Keratinocyte (primary cell): Measurements from ENCODE around the gene ADAM12. TPM values are rescaled to one million over a fixed set of nuclear protein-coding genes. Genes with fewer than 3 reads are reported as not detected.

Experiments used
- DNase-seq: peaks from one replicate; pipeline ENCODE4 v3.0.0-alpha.2; 2011; ENCODE audit warnings: low read depth, missing footprints, low spot score
- FAIRE-seq: peaks from 2 replicates; lab custom pipeline; 2011; peaks lifted over from hg19 to GRCh38; lab: Jason Lieb, UNC
- H2AFZ ChIP-seq: 2 replicates; pipeline ENCODE4 v1.6.0; 2012; ENCODE audit warnings: low read length, control low read depth, inconsistent platforms; ENCODE audit not compliant: control insufficient read depth
- H3K27ac ChIP-seq: 2 replicates; pipeline ENCODE4 v1.5.1; 2011; ENCODE audit warnings: low read length; ENCODE audit not compliant: control insufficient read depth, insufficient read depth
- H3K27me3 ChIP-seq: 3 replicates; pipeline ENCODE4 v1.6.0; 2011; ENCODE audit warnings: low read length; ENCODE audit not compliant: control insufficient read depth, insufficient read depth; ENCODE audit errors: extremely low read depth
- H3K36me3 ChIP-seq, 2 experiments: 2 replicates in 1 of 2; 3 replicates in 1 of 2; pipeline ENCODE4 v1.5.1; 2011; ENCODE audit warnings: low read length in 2 of 2, mild to moderate bottlenecking in 1 of 2; ENCODE audit not compliant: control insufficient read depth in 2 of 2, insufficient read depth in 2 of 2; ENCODE audit errors: extremely low read depth in 1 of 2
- H3K4me1 ChIP-seq: 3 replicates; pipeline ENCODE4 v1.5.1; 2011; ENCODE audit warnings: low read length; ENCODE audit not compliant: control insufficient read depth, insufficient read depth; ENCODE audit errors: extremely low read depth
- H3K4me2 ChIP-seq: 3 replicates; pipeline ENCODE4 v1.6.0; 2011; ENCODE audit warnings: low read depth, low read length; ENCODE audit not compliant: control insufficient read depth, insufficient read depth; ENCODE audit errors: extremely low read depth
- H3K4me3 ChIP-seq, 3 experiments: fragments of 200-600 bp in 1 of 3; sonication (generic) in 1 of 3; 2 replicates in 2 of 3; 3 replicates in 1 of 3; pipeline ENCODE4 v1.5.1; 2011 to 2016; ENCODE audit warnings: low read length in 3 of 3, mild to moderate bottlenecking in 3 of 3, control low read depth in 2 of 3, inconsistent platforms in 1 of 3, low read depth in 1 of 3, mixed read lengths in 1 of 3, mixed run types in 1 of 3, moderate library complexity in 1 of 3; ENCODE audit not compliant: control insufficient read depth in 2 of 3, insufficient read depth in 2 of 3; ENCODE audit errors: extremely low read depth in 1 of 3
- H3K79me2 ChIP-seq: 2 replicates; pipeline ENCODE4 v1.6.0; 2012; ENCODE audit warnings: low read length; ENCODE audit not compliant: control insufficient read depth, insufficient read depth
- H3K9ac ChIP-seq: 3 replicates; pipeline ENCODE4 v1.6.0; 2011; ENCODE audit warnings: low read length; ENCODE audit not compliant: control insufficient read depth, insufficient read depth; ENCODE audit errors: extremely low read depth
- H3K9me1 ChIP-seq: 3 replicates; pipeline ENCODE4 v1.6.0; 2011; ENCODE audit warnings: low read length; ENCODE audit not compliant: control insufficient read depth, insufficient read depth; ENCODE audit errors: extremely low read depth
- H3K9me3 ChIP-seq: 2 replicates; pipeline ENCODE4 v1.5.1; 2012; ENCODE audit warnings: low read depth, low read length; ENCODE audit not compliant: control insufficient read depth
- H4K20me1 ChIP-seq: 3 replicates; pipeline ENCODE4 v1.6.0; 2011; ENCODE audit warnings: low read length; ENCODE audit not compliant: control insufficient read depth, insufficient read depth; ENCODE audit errors: extremely low read depth
- CTCF ChIP-seq, 3 experiments: IDR thresholded peaks in 1 of 3; conservative IDR thresholded peaks in 1 of 3; optimal IDR thresholded peaks in 1 of 3; 2 replicates in 2 of 3; 3 replicates in 1 of 3; pipeline versions ENCODE3 to v1.5.1; 2011; ENCODE audit warnings: low read length in 3 of 3, mild to moderate bottlenecking in 3 of 3, moderate library complexity in 2 of 3, control low read depth in 1 of 3, inconsistent platforms in 1 of 3; ENCODE audit not compliant: insufficient read depth in 2 of 3; ENCODE audit errors: extremely low read depth in 1 of 3
- EZH2 ChIP-seq: IDR thresholded peaks from one replicate; pipeline ENCODE4 v1.6.1; 2012; ENCODE audit warnings: inconsistent platforms, mild to moderate bottlenecking, low read length, moderate library complexity
- dilution Hi-C: fragments of 300-500 bp; cut with MboI; formaldehyde crosslinking; loops from one replicate; pipeline ENCODE4 v1.7.0; 2020; ENCODE audit warnings: low sequenced_read_pairs; ENCODE audit not compliant: extremely low pct_ligation_motif_present
- polyA plus RNA-seq, 5 experiments: library from polyadenylated mRNA; depleted of rRNA in 3 of 5; stranded (reverse) in 3 of 5; stranded (forward) in 1 of 5; unstranded in 1 of 5; fragments of >200 nt; gene quantifications; 1 replicate in 1 of 5; 2 replicates in 3 of 5; 3 replicates in 1 of 5; pipeline versions ENCODE4 v1.2.1 to v1.2.3, GENCODE V29; 2011 to 2012; ENCODE audit warnings: missing spikeins in 2 of 5, low read depth in 1 of 5, low replicate concordance in 1 of 5

ADAM12 gene
- polyA plus RNA-seq, 1 donor (not counting 4 experiments of a cell fraction or from before 2014, with no cell fraction given), result 0.07 TPM

- Histone ChIP-seq H3K4me1 (no peaks in the 10 kb centered on the region), H3K9me3 (no peaks in the 10 kb centered on the region), H3K4me3 (no peak overlapping the region), H3K36me3 (no peaks in the 10 kb centered on the region), H3K27ac (no peak overlapping the region), H3K9me1 (no peaks in the 10 kb centered on the region), H2AFZ (no peak overlapping the region), H3K79me2 (no peaks in the 10 kb centered on the region), H3K4me2 (no peak overlapping the region), H3K27me3 (no peaks in the 10 kb centered on the region), H3K9ac (no peak overlapping the region), H4K20me1 (no peaks in the 10 kb centered on the region)
- dilution Hi-C loops, result no loop called here
- FAIRE-seq (no peak), DNase-seq (no peak)
- TF ChIP-seq CTCF (optimal IDR thresholded peaks at IDR 0.05 in 1 of 3, IDR thresholded peaks at IDR 0.05 in 1 of 3, conservative IDR thresholded peaks at IDR 0.05 in 1 of 3; ENCODE audit: extremely low read depth in 1 of 3, insufficient read depth in 2 of 3, low read length in 3 of 3), result no peak
- TF ChIP-seq EZH2, result no peak
These were observed 358.3 kb downstream of the ADAM12 start for GRCh38 chr10:126029999-126030398.

GRCh38 chr10:126027692-126028091 is 360.6 kb downstream of the ADAM12 start:
- Histone ChIP-seq H3K27me3 (no peaks in the 10 kb centered on the region), H3K79me2 (no peaks in the 10 kb centered on the region), H3K9ac (no peak overlapping the region), H4K20me1 (no peaks in the 10 kb centered on the region), H3K4me3 (no peak overlapping the region), H3K4me1 (no peaks in the 10 kb centered on the region), H3K36me3 (no peaks in the 10 kb centered on the region), H3K9me1 (no peaks in the 10 kb centered on the region), H3K4me2 (no peak overlapping the region), H3K9me3 (no peaks in the 10 kb centered on the region), H3K27ac (no peak overlapping the region), H2AFZ (no peak overlapping the region)
- TF ChIP-seq CTCF (optimal IDR thresholded peaks at IDR 0.05 in 1 of 3, IDR thresholded peaks at IDR 0.05 in 1 of 3, conservative IDR thresholded peaks at IDR 0.05 in 1 of 3; ENCODE audit: extremely low read depth in 1 of 3, insufficient read depth in 2 of 3, low read length in 3 of 3) (no peak), EZH2 (no peak)
- DNase-seq, result no peak
- FAIRE-seq, result no peak
- dilution Hi-C loops, result no loop called here
